ENCODE data around the gene RASAL2. TPM values are rescaled to one million over a fixed set of nuclear protein-coding genes. Genes with fewer than 3 reads are reported as not detected.
"Not testable (repeated sequence)": the region's sequence is repeated elsewhere in the genome, so short reads cannot be mapped to it uniquely, and the experiment has no call there.

The RASAL2 gene
- polyA plus RNA-seq, 1 donor, result 17.0 TPM

DNA sequence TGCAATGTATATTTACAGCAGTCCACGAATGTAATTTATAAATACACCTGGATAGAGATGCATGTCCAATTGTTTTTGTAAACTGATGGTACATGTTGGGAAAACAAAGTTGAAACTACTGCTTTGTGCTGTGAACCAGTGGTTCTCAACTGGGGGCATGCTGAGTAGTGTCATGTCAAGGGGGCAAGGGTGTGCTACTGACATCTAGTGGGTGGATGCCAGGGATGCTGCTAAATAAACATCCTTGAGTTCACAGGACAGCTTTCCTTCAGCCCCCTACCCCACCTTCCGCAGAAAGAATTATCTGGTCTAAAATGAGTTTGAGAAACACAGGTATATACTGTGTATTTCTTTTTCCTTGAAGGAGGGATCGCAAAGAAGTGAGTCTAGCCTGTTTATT, 95.9 kb downstream of the RASAL2 start:
- Histone ChIP-seq H3K27me3 (ENCODE audit: control insufficient read depth, insufficient read depth, low read length) (no peaks in the 10 kb centered on the region), H3K36me3 (ENCODE audit: control insufficient read depth, insufficient read depth, low read length) (no peaks in the 10 kb centered on the region), H3K4me1 (ENCODE audit: control insufficient read depth, insufficient read depth, low read length) (peaks cover 3% of the 10 kb centered on the region), H3K9me3 (ENCODE audit: control insufficient read depth, low read depth, low read length) (peaks cover 5% of the 10 kb centered on the region), H3K4me3 (ENCODE audit: low read length) (no peak overlapping the region), H3K27ac (ENCODE audit: low read length) (no peak overlapping the region)
- 100% methylated on average over 1 of the region's 3 CpGs for WGBS (ENCODE audit: insufficient coverage, low lambda C conversion rate)
- DNase-seq, result peak; percentile 20 to 25

DNA sequence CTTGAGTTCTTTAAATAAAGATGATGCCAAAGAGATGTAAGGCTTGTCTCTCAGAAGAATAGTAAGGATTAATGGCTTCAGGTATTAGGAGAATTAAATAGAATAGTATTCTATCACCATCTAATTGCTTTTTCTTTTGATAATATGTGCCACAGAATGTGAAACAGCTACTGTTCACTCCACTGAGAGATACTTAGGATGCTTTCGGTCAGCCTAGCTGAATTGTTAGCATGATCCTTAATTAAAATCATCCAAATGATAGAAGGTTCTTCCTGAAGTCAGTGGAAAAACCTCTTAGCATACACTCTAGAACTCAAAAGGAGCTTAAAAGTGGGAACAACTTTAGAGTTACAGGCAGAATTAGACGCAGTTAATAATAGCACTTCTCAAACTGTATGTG, 97.0 kb downstream of the RASAL2 start:
- WGBS (ENCODE audit: insufficient coverage, low lambda C conversion rate), result 100% methylated on average over 1 of the region's 2 CpGs
- Histone ChIP-seq H3K36me3 (ENCODE audit: control insufficient read depth, insufficient read depth, low read length) (no peaks in the 10 kb centered on the region), H3K4me1 (ENCODE audit: control insufficient read depth, insufficient read depth, low read length) (peaks cover 3% of the 10 kb centered on the region), H3K27me3 (ENCODE audit: control insufficient read depth, insufficient read depth, low read length) (no peaks in the 10 kb centered on the region), H3K4me3 (ENCODE audit: low read length) (no peak overlapping the region), H3K27ac (ENCODE audit: low read length) (no peak overlapping the region), H3K9me3 (ENCODE audit: control insufficient read depth, low read depth, low read length) (peaks cover 5% of the 10 kb centered on the region)
- DNase-seq, result no peak

DNA sequence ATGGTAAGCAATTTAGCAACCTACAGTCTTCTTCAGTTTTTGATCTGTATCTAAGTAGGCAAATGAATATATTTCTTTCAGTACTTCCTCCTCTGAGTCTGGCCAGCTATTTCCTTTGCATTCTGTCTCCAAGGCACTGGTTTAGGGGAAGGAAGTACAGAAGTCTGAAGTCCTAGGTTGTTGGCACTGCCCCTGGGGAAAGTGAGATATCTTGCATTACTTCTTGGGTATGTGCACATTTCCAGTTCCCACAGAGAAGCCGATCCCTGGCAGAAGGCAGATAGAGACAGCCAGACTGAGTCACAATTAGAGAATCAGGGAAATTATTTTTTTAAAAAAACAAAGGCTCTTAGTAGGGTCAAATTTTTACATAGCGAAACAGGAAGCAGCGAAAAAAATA, 98.8 kb downstream of the RASAL2 start:
- Histone ChIP-seq H3K9me3 (ENCODE audit: control insufficient read depth, low read depth, low read length) (no peaks in the 10 kb centered on the region), H3K4me3 (ENCODE audit: low read length) (no peak overlapping the region), H3K36me3 (ENCODE audit: control insufficient read depth, insufficient read depth, low read length) (no peaks in the 10 kb centered on the region), H3K4me1 (ENCODE audit: control insufficient read depth, insufficient read depth, low read length) (peaks cover 3% of the 10 kb centered on the region), H3K27me3 (ENCODE audit: control insufficient read depth, insufficient read depth, low read length) (no peaks in the 10 kb centered on the region), H3K27ac (ENCODE audit: low read length) (peak overlapping the region; percentile 50)
- no CpG with 5 or more reads among the region's 3 CpGs for WGBS (ENCODE audit: insufficient coverage, low lambda C conversion rate)
- peak; percentile 75 to 84 for DNase-seq

DNA sequence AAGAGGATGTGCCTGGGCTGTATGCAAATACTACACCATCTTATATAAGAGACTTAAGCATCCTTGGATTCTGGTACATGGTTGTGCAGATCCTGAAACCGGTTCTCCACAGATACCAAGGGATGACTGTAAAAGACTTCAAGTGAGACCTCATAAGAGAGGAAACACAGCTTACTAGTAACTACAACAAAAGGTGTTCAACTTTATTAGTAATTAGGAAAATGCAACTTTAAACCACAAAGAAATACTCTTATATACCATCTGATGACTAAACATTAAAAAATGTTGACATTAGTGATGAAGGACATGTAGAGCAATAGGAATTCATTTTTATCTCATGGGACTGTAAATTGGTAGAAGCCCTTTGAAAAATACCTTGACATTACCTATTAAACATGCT, 102.7 kb downstream of the RASAL2 start:
- Histone ChIP-seq H3K4me1 (ENCODE audit: control insufficient read depth, insufficient read depth, low read length) (peaks cover 3% of the 10 kb centered on the region), H3K27me3 (ENCODE audit: control insufficient read depth, insufficient read depth, low read length) (no peaks in the 10 kb centered on the region), H3K4me3 (ENCODE audit: low read length) (no peak overlapping the region), H3K9me3 (ENCODE audit: control insufficient read depth, low read depth, low read length) (peaks cover 4% of the 10 kb centered on the region), H3K36me3 (ENCODE audit: control insufficient read depth, insufficient read depth, low read length) (no peaks in the 10 kb centered on the region), H3K27ac (ENCODE audit: low read length) (no peak overlapping the region)
- no CpG with 5 or more reads among the region's 1 CpG for WGBS (ENCODE audit: insufficient coverage, low lambda C conversion rate)
- DNase-seq, result no peak

DNA sequence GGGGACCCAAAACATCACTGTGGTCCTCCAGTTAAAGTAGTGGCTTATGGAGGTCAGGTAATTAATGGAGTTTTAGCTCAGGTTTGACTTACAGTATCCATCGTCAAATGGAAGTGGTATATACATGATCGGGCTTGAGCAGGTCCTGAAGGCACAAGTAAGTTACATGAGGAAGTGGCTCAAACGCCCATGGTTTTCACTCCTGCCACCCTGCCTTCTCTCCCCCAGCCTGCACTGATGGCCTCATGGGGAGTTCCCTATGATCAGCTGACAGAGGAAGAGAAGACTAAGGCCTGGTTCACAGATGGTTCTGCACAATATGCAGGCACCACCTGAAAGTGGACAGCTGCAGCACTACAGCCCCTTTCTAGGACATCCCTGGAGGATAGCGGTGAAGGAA, 108.2 kb downstream of the RASAL2 start:
- not testable (repeated sequence) for H3K27ac ChIP-seq (ENCODE audit: low read length); H3K4me3 ChIP-seq (ENCODE audit: low read length); DNase-seq; H3K27me3 ChIP-seq (ENCODE audit: control insufficient read depth, insufficient read depth, low read length); H3K9me3 ChIP-seq (ENCODE audit: control insufficient read depth, low read depth, low read length); H3K4me1 ChIP-seq (ENCODE audit: control insufficient read depth, insufficient read depth, low read length); H3K36me3 ChIP-seq (ENCODE audit: control insufficient read depth, insufficient read depth, low read length)
- whole genome bisulfite sequencing (ENCODE audit: insufficient coverage, low lambda C conversion rate), result no CpG with 5 or more reads among the region's 4 CpGs

DNA sequence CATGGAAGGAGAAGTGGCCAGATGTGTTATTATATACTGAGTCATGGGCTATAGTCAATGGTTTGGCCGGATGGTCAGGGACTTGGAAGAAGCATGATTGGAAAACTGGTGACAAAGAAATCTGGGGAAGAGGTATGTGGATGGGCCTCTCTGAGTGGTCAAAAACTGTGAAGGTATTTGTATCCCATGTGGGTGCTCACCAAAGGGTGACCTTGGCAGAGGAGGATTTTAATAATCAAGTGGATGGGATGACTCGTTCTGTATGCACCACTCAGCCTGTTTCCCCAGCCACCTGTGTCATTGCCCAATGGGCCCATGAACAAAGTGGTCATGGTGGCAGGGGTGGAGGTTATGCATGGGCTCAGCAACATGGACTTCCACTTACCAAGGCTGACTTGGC, 108.6 kb downstream of the RASAL2 start:
- no CpG with 5 or more reads among the region's 2 CpGs for WGBS (ENCODE audit: insufficient coverage, low lambda C conversion rate)
- not testable (repeated sequence) for H3K27ac ChIP-seq (ENCODE audit: low read length); H3K9me3 ChIP-seq (ENCODE audit: control insufficient read depth, low read depth, low read length); H3K27me3 ChIP-seq (ENCODE audit: control insufficient read depth, insufficient read depth, low read length); H3K36me3 ChIP-seq (ENCODE audit: control insufficient read depth, insufficient read depth, low read length); H3K4me3 ChIP-seq (ENCODE audit: low read length); H3K4me1 ChIP-seq (ENCODE audit: control insufficient read depth, insufficient read depth, low read length); DNase-seq

DNA sequence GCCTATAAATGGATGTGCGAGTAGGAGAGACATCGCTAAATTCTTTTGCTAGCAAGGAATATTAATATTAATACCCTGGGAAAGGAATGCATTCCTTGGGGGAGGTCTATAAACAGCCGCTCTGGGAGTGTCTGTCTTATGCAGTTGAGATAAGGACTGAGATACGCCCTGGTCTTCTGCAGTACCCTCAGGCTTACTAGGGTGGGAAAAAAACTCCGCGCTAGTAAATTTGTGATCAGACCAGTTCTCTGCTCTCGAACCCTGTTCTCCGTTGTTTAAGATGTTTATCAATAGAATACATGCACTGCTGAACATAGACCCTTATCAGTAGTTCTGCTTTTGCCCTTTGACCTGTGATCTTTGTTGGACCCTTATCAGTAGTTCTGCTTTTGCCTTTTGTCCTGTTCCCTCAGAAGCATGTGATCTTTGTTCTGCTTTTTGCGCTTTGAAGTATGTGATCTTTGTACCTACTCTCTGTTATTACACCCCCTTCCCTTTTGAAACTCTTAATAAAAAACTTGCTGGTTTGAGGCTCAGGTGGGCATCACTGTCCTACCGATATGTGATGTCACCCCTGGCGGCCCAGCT, 114.5 kb downstream of the RASAL2 start:
- peaks cover 27% of the 10 kb centered on the region for H3K9me3 ChIP-seq (ENCODE audit: control insufficient read depth, low read depth, low read length)
- not testable (repeated sequence) for H3K36me3 ChIP-seq (ENCODE audit: control insufficient read depth, insufficient read depth, low read length); H3K4me1 ChIP-seq (ENCODE audit: control insufficient read depth, insufficient read depth, low read length); H3K27me3 ChIP-seq (ENCODE audit: control insufficient read depth, insufficient read depth, low read length); H3K4me3 ChIP-seq (ENCODE audit: low read length); H3K27ac ChIP-seq (ENCODE audit: low read length)
- peak in 1 of 2 donors; percentile 10 for DNase-seq
- 40% methylated on average over 1 of the region's 11 CpGs for WGBS (ENCODE audit: insufficient coverage, low lambda C conversion rate)

DNA sequence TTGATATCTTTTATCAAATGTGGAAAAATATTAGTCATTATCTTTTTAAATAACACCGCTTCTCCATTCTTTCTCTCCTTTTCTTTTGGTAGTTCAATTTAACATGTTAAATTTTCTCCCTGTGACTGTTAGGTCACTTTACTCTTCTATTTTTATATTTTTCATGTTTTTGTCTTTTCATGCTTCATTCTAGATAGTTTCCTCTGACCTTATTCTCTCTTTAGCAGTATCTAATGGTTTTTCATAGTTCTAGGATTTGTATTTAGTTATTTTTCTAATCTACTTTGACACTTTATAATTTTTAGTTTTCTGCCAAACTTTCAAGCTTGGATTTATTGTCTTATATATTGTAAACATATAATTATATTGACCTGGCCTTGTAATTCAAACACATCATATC, 116.0 kb downstream of the RASAL2 start:
- no peak for DNase-seq
- Histone ChIP-seq H3K36me3 (ENCODE audit: control insufficient read depth, insufficient read depth, low read length) (no peaks in the 10 kb centered on the region), H3K4me1 (ENCODE audit: control insufficient read depth, insufficient read depth, low read length) (no peaks in the 10 kb centered on the region), H3K27me3 (ENCODE audit: control insufficient read depth, insufficient read depth, low read length) (no peaks in the 10 kb centered on the region), H3K27ac (ENCODE audit: low read length) (no peak overlapping the region), H3K4me3 (ENCODE audit: low read length) (no peak overlapping the region), H3K9me3 (ENCODE audit: control insufficient read depth, low read depth, low read length) (peaks cover 27% of the 10 kb centered on the region)
- WGBS (ENCODE audit: insufficient coverage, low lambda C conversion rate), result 100% methylated on average over 1 of the region's 1 CpG

DNA sequence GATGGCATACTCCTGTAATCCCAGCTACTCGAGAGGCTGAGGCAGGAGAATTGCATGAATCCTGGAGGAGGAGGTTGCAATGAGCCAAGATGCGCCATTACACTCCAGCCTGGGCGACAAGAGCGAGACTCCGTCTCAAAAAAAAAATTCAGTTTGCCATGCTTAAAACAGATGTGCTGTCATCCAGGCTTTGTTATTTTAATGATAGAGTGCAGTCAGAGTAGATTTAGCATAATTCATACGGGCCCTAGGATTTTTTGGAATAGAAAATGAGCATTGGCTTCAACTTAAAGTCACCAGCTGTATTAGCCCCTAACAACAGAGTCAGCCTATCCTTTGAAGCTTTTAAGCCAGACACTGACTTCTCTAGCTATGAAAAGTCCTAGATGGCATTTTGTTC, 124.6 kb downstream of the RASAL2 start:
- no CpG with 5 or more reads among the region's 6 CpGs for WGBS (ENCODE audit: insufficient coverage, low lambda C conversion rate)
- Histone ChIP-seq H3K36me3 (ENCODE audit: control insufficient read depth, insufficient read depth, low read length) (no peaks in the 10 kb centered on the region), H3K4me1 (ENCODE audit: control insufficient read depth, insufficient read depth, low read length) (no peaks in the 10 kb centered on the region), H3K27ac (ENCODE audit: low read length) (no peak overlapping the region), H3K27me3 (ENCODE audit: control insufficient read depth, insufficient read depth, low read length) (no peaks in the 10 kb centered on the region), H3K4me3 (ENCODE audit: low read length) (no peak overlapping the region), H3K9me3 (ENCODE audit: control insufficient read depth, low read depth, low read length) (no peaks in the 10 kb centered on the region)
- no peak for DNase-seq

DNA sequence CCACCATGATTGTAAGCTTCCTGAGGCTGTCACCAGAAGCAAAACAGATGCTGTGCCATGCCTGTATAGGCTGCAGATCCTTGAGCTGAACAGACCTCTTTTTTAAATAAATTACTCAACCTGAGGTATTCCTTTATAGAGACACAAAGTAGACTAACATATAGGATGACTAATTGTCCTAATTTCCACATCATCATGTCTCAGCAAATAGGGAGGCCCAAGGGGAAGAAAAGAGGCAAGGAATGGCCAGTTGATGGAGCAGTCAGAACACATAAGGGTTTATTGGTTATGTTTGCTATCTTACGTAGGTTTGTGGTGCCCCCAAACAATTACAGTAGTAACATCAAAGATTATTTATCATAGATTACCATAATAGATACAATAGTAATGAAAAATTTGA, 126.2 kb downstream of the RASAL2 start:
- peaks cover 4% of the 10 kb centered on the region for H3K4me1 ChIP-seq (ENCODE audit: control insufficient read depth, insufficient read depth, low read length)
- H3K27ac ChIP-seq (ENCODE audit: low read length), result no peak overlapping the region
- DNase-seq, result no peak
- H3K36me3 ChIP-seq (ENCODE audit: control insufficient read depth, insufficient read depth, low read length), result no peaks in the 10 kb centered on the region
- no CpG with 5 or more reads among the region's 1 CpG for WGBS (ENCODE audit: insufficient coverage, low lambda C conversion rate)
- H3K4me3 ChIP-seq (ENCODE audit: low read length), result no peak overlapping the region
- no peaks in the 10 kb centered on the region for H3K9me3 ChIP-seq (ENCODE audit: control insufficient read depth, low read depth, low read length)
- no peaks in the 10 kb centered on the region for H3K27me3 ChIP-seq (ENCODE audit: control insufficient read depth, insufficient read depth, low read length)

DNA sequence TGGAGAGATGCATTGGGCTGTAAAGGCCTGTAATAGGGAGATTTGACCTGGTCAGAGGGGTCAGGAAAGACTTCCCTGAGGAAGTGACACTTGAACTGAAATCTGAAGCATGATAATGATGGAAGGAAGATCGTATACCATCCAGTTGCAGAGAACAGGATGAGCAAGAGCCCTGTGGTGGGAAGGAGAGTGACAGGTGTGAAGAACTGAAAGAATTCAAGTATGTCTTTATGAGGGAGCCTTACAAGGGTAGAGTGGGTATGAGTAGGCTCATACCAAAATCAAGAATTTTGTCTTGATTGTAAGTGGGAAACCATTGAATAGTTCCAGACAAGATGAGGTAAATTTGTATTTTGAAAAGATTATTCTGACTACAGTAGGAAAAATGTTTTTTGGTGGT, 129.4 kb downstream of the RASAL2 start:
- Histone ChIP-seq H3K9me3 (ENCODE audit: control insufficient read depth, low read depth, low read length) (no peaks in the 10 kb centered on the region), H3K4me3 (ENCODE audit: low read length) (no peak overlapping the region), H3K4me1 (ENCODE audit: control insufficient read depth, insufficient read depth, low read length) (peaks cover 4% of the 10 kb centered on the region), H3K27ac (ENCODE audit: low read length) (no peak overlapping the region), H3K36me3 (ENCODE audit: control insufficient read depth, insufficient read depth, low read length) (no peaks in the 10 kb centered on the region), H3K27me3 (ENCODE audit: control insufficient read depth, insufficient read depth, low read length) (no peaks in the 10 kb centered on the region)
- DNase-seq, result no peak
- WGBS (ENCODE audit: insufficient coverage, low lambda C conversion rate), result 86% methylated on average over 1 of the region's 1 CpG
